OCI-LY1 (cell line): Measurements from ENCODE around the gene PRKCB.

ENCODE experiments used
- EZH2 ChIP-seq: fragments of 200-600 bp; sonication (generic), shearing (Covaris generic); IDR thresholded peaks from 2 replicates; pipeline ENCODE4 v1.8.0; 2017; ENCODE audit warnings: borderline replicate concordance, mixed run types, mild to moderate bottlenecking, antibody characterized with exemption, low read length, moderate library complexity, mixed read lengths
- TF ChIP-seq, protein P1 (sequence below): fragments of 200-600 bp; sonication (generic), shearing (Covaris generic); IDR thresholded peaks from 2 replicates; pipeline ENCODE4 v1.5.1; 2017; ENCODE audit warnings: mild to moderate bottlenecking, antibody characterized with exemption, low read length, moderate library complexity, mixed read lengths

GRCh38 chr16:24091125-24091524 is 255.3 kb downstream of the PRKCB start:
- TF ChIP-seq, protein P1, sequence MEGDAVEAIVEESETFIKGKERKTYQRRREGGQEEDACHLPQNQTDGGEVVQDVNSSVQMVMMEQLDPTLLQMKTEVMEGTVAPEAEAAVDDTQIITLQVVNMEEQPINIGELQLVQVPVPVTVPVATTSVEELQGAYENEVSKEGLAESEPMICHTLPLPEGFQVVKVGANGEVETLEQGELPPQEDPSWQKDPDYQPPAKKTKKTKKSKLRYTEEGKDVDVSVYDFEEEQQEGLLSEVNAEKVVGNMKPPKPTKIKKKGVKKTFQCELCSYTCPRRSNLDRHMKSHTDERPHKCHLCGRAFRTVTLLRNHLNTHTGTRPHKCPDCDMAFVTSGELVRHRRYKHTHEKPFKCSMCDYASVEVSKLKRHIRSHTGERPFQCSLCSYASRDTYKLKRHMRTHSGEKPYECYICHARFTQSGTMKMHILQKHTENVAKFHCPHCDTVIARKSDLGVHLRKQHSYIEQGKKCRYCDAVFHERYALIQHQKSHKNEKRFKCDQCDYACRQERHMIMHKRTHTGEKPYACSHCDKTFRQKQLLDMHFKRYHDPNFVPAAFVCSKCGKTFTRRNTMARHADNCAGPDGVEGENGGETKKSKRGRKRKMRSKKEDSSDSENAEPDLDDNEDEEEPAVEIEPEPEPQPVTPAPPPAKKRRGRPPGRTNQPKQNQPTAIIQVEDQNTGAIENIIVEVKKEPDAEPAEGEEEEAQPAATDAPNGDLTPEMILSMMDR = no peak
- no peak for TF ChIP-seq EZH2
